ENCODE measurements around the gene APOL4. TPM values are rescaled to one million over a fixed set of nuclear protein-coding genes. Genes with fewer than 3 reads are reported as not detected.

The APOL4 gene
- total RNA-seq, 1 experiment from 2014 or later = 1.6 TPM

GRCh38 chr22:36236388-36237319 is 35.0 kb upstream of the APOL4 start:
- POLR2A ChIA-PET (ENCODE audit: low non-redundant PET) = no interaction called here
- Histone ChIP-seq H3K27me3 (replicated peaks; ENCODE audit: insufficient read depth, low read depth, low read length, poor library complexity) (no peaks in the 10 kb centered on the region), H3K4me3 (ENCODE audit: low read depth, low read length, poor library complexity, severe bottlenecking) (no peak overlapping the region), H3K4me1 (ENCODE audit: insufficient read depth, low read length, poor library complexity, severe bottlenecking) (peaks cover 18% of the 10 kb centered on the region), H3K36me3 (ENCODE audit: insufficient read depth, low read length, poor library complexity, severe bottlenecking) (peaks cover 6% of the 10 kb centered on the region), H3K9me3 (ENCODE audit: low read depth, low read length, poor library complexity, severe bottlenecking) (no peaks in the 10 kb centered on the region), H3K27ac (ENCODE audit: low read depth, low read length, poor library complexity, severe bottlenecking) (no peak overlapping the region)
- intact Hi-C loops (cut with micrococcal nuclease; ENCODE audit: unreplicated experiment) = no loop called here
- CTCF ChIA-PET = no interaction called here
- TF ChIP-seq CTCF (conservative IDR thresholded peaks at IDR 0.05; ENCODE audit: low read depth, low read length) = no peak
- no peak for TF ChIP-seq EZH2 (IDR thresholded peaks at IDR 0.05; ENCODE audit: borderline replicate concordance, low read depth, low read length, poor library complexity, severe bottlenecking)
- no TSS peak for BruUV-seq (replicated peaks)
- no peak for DNase-seq (ENCODE audit: low spot score)

- Histone ChIP-seq H3K27me3 (replicated peaks; ENCODE audit: insufficient read depth, low read depth, low read length, poor library complexity) (no peaks in the 10 kb centered on the region), H3K27ac (ENCODE audit: low read depth, low read length, poor library complexity, severe bottlenecking) (no peak overlapping the region), H3K4me3 (ENCODE audit: low read depth, low read length, poor library complexity, severe bottlenecking) (no peak overlapping the region), H3K4me1 (ENCODE audit: insufficient read depth, low read length, poor library complexity, severe bottlenecking) (peaks cover 18% of the 10 kb centered on the region), H3K9me3 (ENCODE audit: low read depth, low read length, poor library complexity, severe bottlenecking) (no peaks in the 10 kb centered on the region), H3K36me3 (ENCODE audit: insufficient read depth, low read length, poor library complexity, severe bottlenecking) (peaks cover 11% of the 10 kb centered on the region)
- CTCF ChIA-PET = no interaction called here
- POLR2A ChIA-PET (ENCODE audit: low non-redundant PET) = interaction anchor here (0.6 to 0.7 kb wide), 2 partner anchors 69 to 844 kb away, joined by 4 to 5 read pairs; no protein-coding TSS in a partner anchor
- no peak for DNase-seq (ENCODE audit: low spot score)
- no TSS peak for BruUV-seq (replicated peaks)
- intact Hi-C loops (cut with micrococcal nuclease; ENCODE audit: unreplicated experiment) = no loop called here
- TF ChIP-seq CTCF (conservative IDR thresholded peaks at IDR 0.05; ENCODE audit: low read depth, low read length) (no peak), EZH2 (IDR thresholded peaks at IDR 0.05; ENCODE audit: borderline replicate concordance, low read depth, low read length, poor library complexity, severe bottlenecking) (no peak)
These were observed 34.0 kb upstream of the APOL4 start for GRCh38 chr22:36235585-36235984.

- Histone ChIP-seq H3K27me3 (replicated peaks; ENCODE audit: insufficient read depth, low read depth, low read length, poor library complexity) (no peaks in the 10 kb centered on the region), H3K4me3 (ENCODE audit: low read depth, low read length, poor library complexity, severe bottlenecking) (no peak overlapping the region), H3K9me3 (ENCODE audit: low read depth, low read length, poor library complexity, severe bottlenecking) (no peaks in the 10 kb centered on the region), H3K4me1 (ENCODE audit: insufficient read depth, low read length, poor library complexity, severe bottlenecking) (peaks cover 17% of the 10 kb centered on the region), H3K27ac (ENCODE audit: low read depth, low read length, poor library complexity, severe bottlenecking) (no peak overlapping the region), H3K36me3 (ENCODE audit: insufficient read depth, low read length, poor library complexity, severe bottlenecking) (peaks cover 11% of the 10 kb centered on the region)
- ChIA-PET CTCF (no interaction called here), POLR2A (ENCODE audit: low non-redundant PET) (interaction anchor here (0.6 kb wide), 1 partner anchor 70 kb away, joined by 5 read pairs; no protein-coding TSS in a partner anchor)
- no peak for TF ChIP-seq CTCF (conservative IDR thresholded peaks at IDR 0.05; ENCODE audit: low read depth, low read length)
- TF ChIP-seq EZH2 (IDR thresholded peaks at IDR 0.05; ENCODE audit: borderline replicate concordance, low read depth, low read length, poor library complexity, severe bottlenecking) = no peak
- intact Hi-C loops (cut with micrococcal nuclease; ENCODE audit: unreplicated experiment) = no loop called here
- no TSS peak for BruUV-seq (replicated peaks)
- no peak for DNase-seq (ENCODE audit: low spot score)
These were observed 33.3 kb upstream of the APOL4 start for GRCh38 chr22:36234919-36235318.
